Choroid plexus epithelial cell (primary cell): ENCODE measurements around the gene DCAF5.

Experiments used
- DNase-seq: peaks from one replicate; pipeline ENCODE4 v3.0.0-alpha.2; 2010; ENCODE audit warnings: low read depth
- H3K4me3 ChIP-seq: 2 replicates; pipeline ENCODE4 v1.5.1; 2011; ENCODE audit warnings: low read depth, mild to moderate bottlenecking, control low read depth, low read length, moderate library complexity
- TF ChIP-seq, protein P1 (sequence below): conservative IDR thresholded peaks from 2 replicates; pipeline ENCODE4 v1.5.1; 2011; ENCODE audit warnings: low read depth, mild to moderate bottlenecking, control low read depth, inconsistent platforms, low read length, moderate library complexity

Gene DCAF5

DNA sequence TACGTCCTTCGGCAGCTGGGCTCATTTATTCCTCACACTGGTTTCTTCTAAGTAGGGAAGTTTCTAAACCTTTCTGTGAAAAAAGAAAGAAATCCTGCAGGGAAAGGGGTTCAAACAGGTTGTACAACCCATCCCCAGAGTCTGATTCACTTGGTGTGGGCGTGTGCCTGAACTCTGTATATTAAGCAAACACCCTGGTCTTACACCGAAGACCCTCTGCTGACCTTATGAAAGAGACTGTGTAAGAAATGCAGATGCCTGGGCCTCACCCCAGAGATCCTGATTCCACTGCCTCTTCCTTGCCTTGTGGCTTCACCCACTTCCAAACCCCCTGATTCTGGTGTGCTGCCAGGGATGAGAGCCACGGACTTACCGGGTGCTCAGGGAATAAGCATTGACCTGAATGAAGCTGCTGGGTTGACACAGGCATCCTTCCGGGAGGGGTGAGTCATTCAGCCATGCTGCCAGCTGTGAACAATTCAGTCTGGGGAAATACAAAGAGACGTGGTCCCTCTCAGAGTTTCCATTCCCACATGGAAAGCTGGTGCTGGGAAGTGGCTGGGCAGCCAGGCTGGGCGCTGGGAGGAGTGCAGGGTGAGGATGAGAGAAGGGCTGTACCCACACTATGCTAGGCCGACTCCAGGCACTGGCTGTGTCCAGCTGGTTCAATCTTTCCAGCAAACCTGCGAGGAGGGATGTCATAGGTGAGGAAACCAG, 147.3 kb downstream of the DCAF5 start:
- peak; percentile 89 for DNase-seq
- no peak overlapping the region for H3K4me3 ChIP-seq
- TF ChIP-seq, protein P1, sequence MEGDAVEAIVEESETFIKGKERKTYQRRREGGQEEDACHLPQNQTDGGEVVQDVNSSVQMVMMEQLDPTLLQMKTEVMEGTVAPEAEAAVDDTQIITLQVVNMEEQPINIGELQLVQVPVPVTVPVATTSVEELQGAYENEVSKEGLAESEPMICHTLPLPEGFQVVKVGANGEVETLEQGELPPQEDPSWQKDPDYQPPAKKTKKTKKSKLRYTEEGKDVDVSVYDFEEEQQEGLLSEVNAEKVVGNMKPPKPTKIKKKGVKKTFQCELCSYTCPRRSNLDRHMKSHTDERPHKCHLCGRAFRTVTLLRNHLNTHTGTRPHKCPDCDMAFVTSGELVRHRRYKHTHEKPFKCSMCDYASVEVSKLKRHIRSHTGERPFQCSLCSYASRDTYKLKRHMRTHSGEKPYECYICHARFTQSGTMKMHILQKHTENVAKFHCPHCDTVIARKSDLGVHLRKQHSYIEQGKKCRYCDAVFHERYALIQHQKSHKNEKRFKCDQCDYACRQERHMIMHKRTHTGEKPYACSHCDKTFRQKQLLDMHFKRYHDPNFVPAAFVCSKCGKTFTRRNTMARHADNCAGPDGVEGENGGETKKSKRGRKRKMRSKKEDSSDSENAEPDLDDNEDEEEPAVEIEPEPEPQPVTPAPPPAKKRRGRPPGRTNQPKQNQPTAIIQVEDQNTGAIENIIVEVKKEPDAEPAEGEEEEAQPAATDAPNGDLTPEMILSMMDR, result no peak

DNA sequence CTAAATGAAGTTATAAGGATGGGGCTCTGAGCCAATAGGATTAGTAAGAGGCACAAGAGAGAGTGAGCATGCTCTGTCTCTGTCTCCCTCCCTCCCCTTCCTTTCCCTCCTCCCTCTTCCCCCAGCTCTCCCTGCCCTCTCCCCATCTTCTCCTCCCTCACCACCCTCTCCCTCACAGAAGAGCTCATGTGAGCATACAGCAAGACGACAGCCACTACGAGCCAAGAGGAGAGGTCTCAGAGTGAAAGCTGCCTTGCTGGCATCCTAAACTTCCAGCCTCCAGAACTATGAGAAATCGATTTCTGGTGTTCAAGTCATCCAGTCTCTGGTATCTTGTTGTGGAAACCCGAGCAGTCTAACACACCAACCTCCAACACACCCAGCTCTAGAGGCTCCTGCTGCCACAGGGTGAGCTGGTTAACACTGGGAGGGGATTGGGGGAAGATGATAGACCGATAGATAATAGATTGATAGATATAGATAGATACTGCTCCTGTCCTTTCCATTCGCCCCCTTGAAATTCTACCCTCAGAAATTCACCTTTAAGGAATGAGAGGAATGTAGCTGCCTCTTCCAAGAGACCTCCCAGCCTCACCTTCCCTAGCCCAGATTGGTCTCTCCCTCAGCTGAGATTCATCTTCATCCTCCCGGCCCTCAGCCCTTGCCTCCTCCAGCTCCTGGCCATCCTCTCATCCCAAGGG, 148.0 kb downstream of the DCAF5 start:
- no peak overlapping the region for H3K4me3 ChIP-seq
- no peak for DNase-seq
- TF ChIP-seq, protein P1, result no peak

DNA sequence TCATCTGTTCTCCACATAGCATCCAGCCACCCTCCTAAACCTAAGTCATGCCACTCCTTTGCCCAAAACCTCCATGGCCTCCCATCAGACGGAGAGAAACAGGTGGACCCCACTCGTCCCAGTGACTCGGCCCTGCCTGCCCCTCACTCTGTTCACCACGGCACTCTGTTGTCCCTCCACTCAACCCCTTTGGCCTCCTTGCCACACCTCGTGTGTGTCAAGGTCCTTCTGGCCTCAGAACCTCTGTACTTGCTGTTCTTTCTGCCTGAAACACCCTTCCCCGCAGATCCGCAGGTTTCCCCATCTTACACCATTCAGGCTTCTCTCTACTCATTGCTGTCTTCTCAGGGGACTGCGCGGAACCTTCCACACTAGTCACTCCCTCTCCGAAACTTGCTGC, 149.3 kb downstream of the DCAF5 start:
- H3K4me3 ChIP-seq, result no peak overlapping the region
- TF ChIP-seq, protein P1, result no peak
- no peak for DNase-seq

DNA sequence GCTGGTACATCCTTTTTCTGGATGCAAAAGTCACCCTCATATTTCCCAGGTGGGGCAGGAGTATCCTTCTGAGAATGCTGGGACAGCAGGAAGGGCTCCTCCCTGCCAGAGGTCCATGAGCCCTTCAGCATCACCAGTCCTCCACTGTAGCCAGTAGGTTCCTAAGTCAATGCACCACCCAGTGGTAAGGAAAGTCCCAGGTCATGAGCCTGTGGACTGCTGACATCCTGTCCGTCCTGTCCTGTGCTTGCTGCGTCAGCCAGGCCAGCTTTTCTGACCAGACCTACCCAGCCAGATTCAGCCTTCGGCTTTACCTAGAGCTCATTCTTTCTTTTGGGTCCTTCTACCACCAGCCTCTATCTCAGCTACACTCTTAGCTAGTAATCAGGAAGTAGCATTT, 150.8 kb downstream of the DCAF5 start:
- peak; percentile 52 for DNase-seq
- H3K4me3 ChIP-seq, result no peak overlapping the region
- TF ChIP-seq, protein P1, result peak; percentile 39

- no peak for DNase-seq
- H3K4me3 ChIP-seq, result no peak overlapping the region
- TF ChIP-seq, protein P1, result no peak
Observed at GRCh38 chr14:69001375-69001774, 151.5 kb downstream of the DCAF5 start.
